Small intestine (tissue), 7 donors: ENCODE measurements around the gene COQ8A. TPM values are rescaled to one million over a fixed set of nuclear protein-coding genes. Genes with fewer than 3 reads are reported as not detected.

ENCODE experiments used
- DNase-seq, 2 donors: peaks; one replicate each; pipeline versions ENCODE4 v3.0.0 to v3.0.0-alpha.2; 2013
- FAIRE-seq: peaks from 2 replicates; lab custom pipeline; 2012; peaks lifted over from hg19 to GRCh38; lab: Jason Lieb, UNC
- H3K27ac ChIP-seq, 3 donors: one replicate each; pipeline ENCODE4 v1.5.1; 2013; ENCODE audit warnings: low read length in 2 of 3, mild to moderate bottlenecking in 2 of 3, control low read depth in 1 of 3, inconsistent platforms in 1 of 3, low read depth in 1 of 3, moderate library complexity in 1 of 3
- H3K27me3 ChIP-seq, 3 donors: one replicate each; pipeline ENCODE4 v1.6.1; 2013; ENCODE audit warnings: low read length in 3 of 3, inconsistent platforms in 1 of 3; ENCODE audit not compliant: control insufficient read depth in 3 of 3, insufficient read depth in 3 of 3
- H3K36me3 ChIP-seq, 3 donors: one replicate each; pipeline ENCODE4 v1.6.1; 2013; ENCODE audit warnings: low read length in 3 of 3, inconsistent platforms in 1 of 3, low read depth in 1 of 3, mild to moderate bottlenecking in 1 of 3, moderate library complexity in 1 of 3; ENCODE audit not compliant: control insufficient read depth in 3 of 3, insufficient read depth in 2 of 3
- H3K4me1 ChIP-seq, 3 donors: one replicate each; pipeline ENCODE4 v1.6.1; 2013; ENCODE audit warnings: low read length in 2 of 3, inconsistent platforms in 1 of 3, low read depth in 1 of 3, mild to moderate bottlenecking in 1 of 3, moderate library complexity in 1 of 3; ENCODE audit not compliant: control insufficient read depth in 3 of 3, insufficient read depth in 2 of 3
- H3K4me3 ChIP-seq, 3 donors: one replicate each; pipeline ENCODE4 v1.5.1; 2013; ENCODE audit warnings: low read length in 3 of 3, control low read depth in 1 of 3, inconsistent platforms in 1 of 3, low read depth in 1 of 3, mild to moderate bottlenecking in 1 of 3, moderate library complexity in 1 of 3
- H3K9me3 ChIP-seq, 2 donors: one replicate each; pipeline ENCODE4 v1.6.1; 2013; ENCODE audit warnings: low read depth in 1 of 2, low read length in 1 of 2; ENCODE audit not compliant: control insufficient read depth in 2 of 2, insufficient read depth in 1 of 2
- WGBS, 3 donors: extraction: QIAGEN DNeasy Blood & Tissue Kit; methylation state at CpG; one replicate each; pipeline ENCODE4 v1.1.7; 2013; 5-methylcytosine and 5-hydroxymethylcytosine counted together
- polyA plus RNA-seq, 4 donors: library from polyadenylated mRNA; stranded (reverse) in 3 of 4; unstranded in 1 of 4; fragments of 200-250 nt in 3 of 4; fragments of 120-200 nt in 1 of 4; gene quantifications; one replicate each; pipeline versions ENCODE4 v1.2.1 to v1.2.3, GENCODE V29; 2013
- donor health status: healthy with polysubstance abuse.
- donor health status: control.
- donor health status: control.
- donor health status: Bipolar disorder and iron deficiency.
- donor health status: healthy.

Gene COQ8A
- polyA plus RNA-seq, 4 donors: 35.7 to 52.6 (median 47.7) TPM

DNA sequence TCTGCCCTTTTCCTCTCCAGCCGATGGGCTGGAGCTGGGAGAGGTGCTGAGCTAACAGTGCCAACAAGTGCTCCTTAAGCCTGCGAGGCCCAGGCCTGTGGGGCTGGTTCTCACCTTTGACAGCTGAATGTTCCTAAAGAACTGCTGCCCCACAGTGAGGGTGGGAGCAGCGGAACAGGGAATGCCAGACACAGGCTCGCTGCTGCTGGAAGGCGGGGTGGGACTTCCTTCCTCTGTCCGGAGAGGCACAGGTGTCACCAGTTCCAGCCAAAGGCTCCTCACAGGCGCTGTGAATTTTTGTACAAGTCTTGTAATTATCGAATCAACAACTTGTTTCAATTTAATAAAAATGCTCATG, 47.1 kb downstream of the COQ8A start:
- Histone ChIP-seq H3K36me3 (peaks cover 0 to 62% (median 2%) of the 10 kb centered on the region in 3 donors), H3K4me1 (peaks cover 5 to 41% (median 7%) of the 10 kb centered on the region in 3 donors), H3K4me3 (no peak overlapping the region), H3K27me3 (no peaks in the 10 kb centered on the region), H3K27ac (no peak overlapping the region), H3K9me3 (no peaks in the 10 kb centered on the region)
- WGBS, 3 donors: 71 to 77% (median 76%) methylated on average over 8 of the region's 8 CpGs
- FAIRE-seq: no peak
- DNase-seq: no peak

DNA sequence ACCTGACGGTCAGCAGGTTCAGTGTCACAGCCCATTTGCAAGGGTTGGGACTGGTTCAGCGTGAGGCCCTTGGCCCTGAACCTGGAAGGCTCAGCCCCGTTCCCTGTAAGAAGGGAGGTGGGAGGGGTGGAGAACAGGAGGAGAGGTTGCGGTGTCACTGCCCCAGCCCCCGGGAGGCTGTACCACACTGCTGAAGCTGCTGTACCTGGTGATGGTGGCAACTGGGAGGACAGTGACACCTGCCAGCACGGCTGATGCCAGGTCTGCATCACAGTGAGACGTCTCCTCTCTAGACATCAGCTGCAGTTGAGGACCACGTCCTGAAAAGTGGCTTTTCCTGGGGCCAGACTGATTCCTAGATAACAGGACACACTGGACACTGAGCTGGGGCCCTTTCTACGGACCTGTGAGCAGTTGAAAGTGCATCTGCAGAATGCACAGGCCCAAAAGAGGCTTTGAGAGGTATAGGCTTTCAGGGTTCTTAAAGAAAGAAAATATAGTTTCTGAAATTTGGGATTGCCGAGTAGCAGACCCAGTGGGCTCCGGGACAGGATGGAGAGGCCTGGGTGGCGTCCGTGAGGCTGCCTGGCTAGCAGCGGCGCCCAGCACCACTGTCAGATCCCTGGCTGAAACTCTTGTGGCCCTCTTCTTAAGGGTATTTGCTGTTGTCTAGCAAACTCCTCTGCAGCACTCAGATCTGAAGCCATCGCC, 47.7 kb downstream of the COQ8A start:
- DNase-seq: no peak
- no peak for FAIRE-seq

GRCh38 chr1:226988334-226988666, 48.2 kb downstream of the COQ8A start:
- 31 to 40% (median 32%) methylated on average over 2 to 3 of the region's 3 CpGs for WGBS, 3 donors
- Histone ChIP-seq H3K27ac (peak overlapping the region in 2 of 3 donors; percentile 53 to 58), H3K36me3 (peaks cover 0 to 60% (median 2%) of the 10 kb centered on the region in 3 donors), H3K4me3 (no peak overlapping the region), H3K27me3 (no peaks in the 10 kb centered on the region), H3K9me3 (no peaks in the 10 kb centered on the region), H3K4me1 (peaks cover 5 to 51% (median 7%) of the 10 kb centered on the region in 3 donors)
- DNase-seq (peak; percentile 52 to 64), FAIRE-seq (no peak)

More for the DNA sequence above, 47.7 kb downstream of the COQ8A start:
- Histone ChIP-seq H3K4me3 (no peak overlapping the region), H3K9me3 (no peaks in the 10 kb centered on the region), H3K4me1 (peaks cover 5 to 46% (median 7%) of the 10 kb centered on the region in 3 donors), H3K36me3 (peaks cover 0 to 60% (median 2%) of the 10 kb centered on the region in 3 donors), H3K27me3 (no peaks in the 10 kb centered on the region), H3K27ac (peak overlapping the region in 2 of 3 donors; percentile 53 to 58)
- 51 to 69% (median 62%) methylated on average over 16 of the region's 16 CpGs for WGBS, 3 donors

DNA sequence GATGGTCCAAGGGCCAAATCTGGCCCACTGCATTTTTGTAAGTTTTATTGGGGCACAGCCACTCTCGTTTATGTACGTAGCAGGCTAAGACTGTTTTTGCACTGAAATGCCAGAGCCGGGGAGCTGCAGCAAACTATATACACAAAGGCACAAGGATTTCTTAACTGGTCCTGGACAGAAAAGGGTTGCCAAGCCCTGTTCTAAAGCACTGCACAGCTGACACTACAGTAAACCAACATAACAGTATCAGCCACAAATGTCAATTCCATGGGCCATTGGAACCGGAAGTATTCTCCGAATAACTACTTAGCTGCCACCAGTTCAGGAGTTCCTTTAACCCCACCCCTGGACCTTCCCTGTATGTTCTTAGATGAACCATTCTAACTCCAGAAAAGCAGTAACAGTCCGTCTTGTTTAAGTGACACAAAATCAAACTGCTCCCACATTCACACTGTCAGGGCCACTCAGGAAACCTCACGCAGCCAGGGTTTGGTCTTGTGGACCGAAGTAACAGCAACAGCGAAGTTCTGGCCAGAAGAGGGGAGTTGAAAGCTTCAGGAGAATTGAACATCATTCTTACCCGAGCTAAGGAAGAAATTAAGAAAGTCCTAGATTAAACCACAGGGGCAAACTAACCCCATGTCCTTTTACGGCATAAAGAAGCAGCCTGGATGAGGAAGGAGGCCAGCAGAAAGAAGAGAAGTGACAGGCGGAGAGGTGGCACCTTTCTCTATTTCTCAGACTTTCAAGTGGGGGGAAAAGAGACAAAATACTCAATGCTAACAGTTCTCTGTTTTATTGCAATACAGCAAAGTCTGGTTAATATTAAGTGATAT, 49.2 kb downstream of the COQ8A start:
- H3K9me3 ChIP-seq: no peaks in the 10 kb centered on the region
- peak overlapping the region; percentile 16 to 83 (median 53) for H3K27ac ChIP-seq
- no peaks in the 10 kb centered on the region for H3K27me3 ChIP-seq
- 36 to 53% (median 42%) methylated on average over 12 of the region's 12 CpGs for WGBS, 3 donors
- no peak overlapping the region for H3K4me3 ChIP-seq
- no peak for FAIRE-seq
- peaks cover 0 to 57% (median 6%) of the 10 kb centered on the region in 3 donors for H3K36me3 ChIP-seq
- peak; percentile 50 to 79 for DNase-seq
- peaks cover 5 to 60% (median 7%) of the 10 kb centered on the region in 3 donors for H3K4me1 ChIP-seq

DNA sequence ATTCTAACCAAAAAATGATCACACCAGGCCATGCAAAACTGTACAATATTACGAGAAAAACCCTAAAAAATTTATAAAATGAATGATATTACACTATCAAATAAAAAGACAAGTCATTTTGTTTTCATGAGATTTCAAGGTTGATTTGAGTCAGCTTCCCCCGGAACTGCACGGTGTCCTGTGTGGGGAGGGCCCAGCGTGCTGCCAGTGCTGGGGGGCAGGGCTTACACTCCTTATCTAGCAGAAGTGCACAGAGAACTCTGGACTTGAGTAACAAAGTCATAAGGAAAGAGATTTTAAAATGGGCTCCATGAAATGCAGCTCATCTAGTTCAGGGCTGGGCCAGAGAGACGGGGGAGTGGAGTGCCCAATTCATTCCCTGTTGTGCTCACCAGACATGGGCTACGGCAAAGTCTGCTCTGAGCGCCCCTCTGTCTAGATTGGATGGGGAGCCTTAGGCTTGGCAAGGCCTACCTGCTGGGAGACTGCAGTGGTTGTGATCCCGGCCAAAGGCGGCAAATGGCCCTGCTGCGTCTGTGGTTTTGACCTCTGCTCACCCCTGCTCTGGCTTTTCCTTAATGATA, 50.1 kb downstream of the COQ8A start:
- no peak overlapping the region for H3K4me3 ChIP-seq
- peaks cover 5 to 63% (median 7%) of the 10 kb centered on the region in 3 donors for H3K4me1 ChIP-seq
- H3K27me3 ChIP-seq: no peaks in the 10 kb centered on the region
- H3K9me3 ChIP-seq: no peaks in the 10 kb centered on the region
- DNase-seq (peak; percentile 90 to 94), FAIRE-seq (no peak)
- H3K36me3 ChIP-seq: peaks cover 0 to 56% (median 12%) of the 10 kb centered on the region in 3 donors
- H3K27ac ChIP-seq: peak overlapping the region; percentile 87 to 95 (median 94)
- 8 to 49% (median 26%) methylated on average over 10 of the region's 10 CpGs for WGBS, 3 donors

DNA sequence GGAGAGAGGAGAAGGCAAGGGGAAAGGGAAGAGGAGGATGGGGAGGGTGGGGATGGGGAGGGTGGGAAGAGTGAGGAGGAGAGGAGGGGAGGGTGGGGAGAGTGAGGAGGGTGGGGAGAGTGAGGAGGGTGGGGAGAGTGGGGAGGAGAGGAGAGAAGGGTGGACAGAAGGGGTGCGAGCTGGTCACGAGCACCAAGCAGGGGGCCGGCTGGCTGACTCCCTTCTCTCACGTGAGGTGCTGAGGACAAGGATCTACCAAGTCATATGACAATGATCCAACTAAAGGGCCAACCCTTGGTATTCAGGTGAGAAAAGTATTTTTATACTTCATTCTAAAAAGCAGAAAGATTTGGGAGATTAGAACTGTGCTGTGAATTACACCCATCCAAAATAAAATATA, 51.8 kb downstream of the COQ8A start:
- H3K36me3 ChIP-seq: peaks cover 0 to 42% (median 10%) of the 10 kb centered on the region in 3 donors
- no peaks in the 10 kb centered on the region for H3K9me3 ChIP-seq
- FAIRE-seq: no peak
- no peak for DNase-seq
- no peak overlapping the region for H3K27ac ChIP-seq
- peaks cover 5 to 63% (median 7%) of the 10 kb centered on the region in 3 donors for H3K4me1 ChIP-seq
- 97 to 98% (median 98%) methylated on average over 4 of the region's 4 CpGs for WGBS, 3 donors
- H3K27me3 ChIP-seq: no peaks in the 10 kb centered on the region
- H3K4me3 ChIP-seq: no peak overlapping the region

DNA sequence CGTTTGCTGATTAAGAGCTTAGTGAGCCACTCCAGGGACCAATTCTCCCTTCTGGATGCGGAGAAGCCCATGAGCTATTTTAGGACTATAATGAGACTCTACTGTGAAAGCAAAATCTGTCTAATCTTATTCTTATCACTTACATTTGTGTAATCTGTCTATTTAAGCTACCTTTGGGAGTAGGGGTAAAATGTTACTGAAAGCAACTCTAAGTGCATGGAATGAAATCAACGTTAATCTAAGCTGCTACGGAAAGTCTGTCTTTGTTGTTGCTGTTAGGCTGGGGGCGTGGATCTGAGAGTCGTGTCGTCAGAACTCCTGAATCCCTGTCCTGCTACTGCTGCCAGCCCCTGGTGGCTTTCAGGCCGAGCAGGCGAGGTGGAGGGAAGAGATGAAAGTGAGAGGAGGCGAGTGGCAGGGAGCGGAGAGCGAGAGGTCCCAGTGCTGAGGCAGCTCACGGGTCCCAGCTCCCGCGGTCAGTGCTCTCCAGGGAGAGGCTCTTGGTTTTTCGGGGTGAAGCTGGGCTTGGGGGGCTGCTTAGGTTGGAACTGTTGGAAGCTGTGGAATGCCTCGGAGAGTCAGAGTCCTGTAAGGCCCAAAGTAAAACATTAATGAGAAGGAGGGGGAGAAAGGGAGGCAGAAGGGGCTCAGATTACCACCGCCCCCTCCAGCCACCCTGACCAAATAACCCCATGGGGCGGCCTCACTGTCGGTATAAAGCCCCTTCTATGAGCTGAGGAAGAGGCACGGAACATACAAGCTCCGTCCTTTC, 53.9 kb downstream of the COQ8A start:
- peaks cover 0 to 49% (median 2%) of the 10 kb centered on the region in 3 donors for H3K4me1 ChIP-seq
- no peaks in the 10 kb centered on the region for H3K9me3 ChIP-seq
- H3K27ac ChIP-seq: no peak overlapping the region
- FAIRE-seq: no peak
- H3K36me3 ChIP-seq: peaks cover 0 to 28% (median 10%) of the 10 kb centered on the region in 3 donors
- DNase-seq: no peak
- WGBS, 3 donors: 83 to 90% (median 88%) methylated on average over 22 of the region's 22 CpGs
- H3K4me3 ChIP-seq: no peak overlapping the region
- no peaks in the 10 kb centered on the region for H3K27me3 ChIP-seq
